H9 (cell line): ENCODE results near the gene NTRK2. TPM values are rescaled to one million over a fixed set of nuclear protein-coding genes. Genes with fewer than 3 reads are reported as not detected.

Experiments
- DNase-seq: peaks from one replicate; pipeline ENCODE4 v3.0.0-alpha.2; 2017
- H2AFZ ChIP-seq: one replicate; pipeline ENCODE4 v1.6.1; 2013; ENCODE audit warnings: mild to moderate bottlenecking, low read length, control low read depth, moderate library complexity
- H2AK5ac ChIP-seq: 2 replicates; pipeline ENCODE4 v1.6.1; 2013; ENCODE audit warnings: low read length, control low read depth, mixed read lengths; ENCODE audit not compliant: insufficient read length
- H2BK120ac ChIP-seq: one replicate; pipeline ENCODE4 v1.6.1; 2013; ENCODE audit warnings: low read depth, mild to moderate bottlenecking, low read length, control low read depth, inconsistent platforms; ENCODE audit not compliant: poor library complexity, severe bottlenecking
- H2BK12ac ChIP-seq: 2 replicates; pipeline ENCODE4 v1.6.1; 2013; ENCODE audit warnings: low read length, control low read depth, mixed read lengths, low read depth; ENCODE audit not compliant: insufficient read length
- H2BK15ac ChIP-seq: 2 replicates; pipeline ENCODE4 v1.6.1; 2013; ENCODE audit warnings: low read depth, low read length, control low read depth
- H2BK20ac ChIP-seq: one replicate; pipeline ENCODE4 v1.6.1; 2013; ENCODE audit warnings: low read depth, mild to moderate bottlenecking, low read length, control low read depth, inconsistent platforms; ENCODE audit not compliant: poor library complexity, severe bottlenecking
- H2BK5ac ChIP-seq: 2 replicates; pipeline ENCODE4 v1.6.1; 2013; ENCODE audit warnings: low read length, control low read depth, mixed read lengths; ENCODE audit not compliant: insufficient read length
- H3K14ac ChIP-seq: 2 replicates; pipeline ENCODE4 v1.6.1; 2013; ENCODE audit warnings: low read length, control low read depth; ENCODE audit not compliant: insufficient read depth
- H3K18ac ChIP-seq: 2 replicates; pipeline ENCODE4 v1.6.1; 2013; ENCODE audit warnings: low read depth, mild to moderate bottlenecking, mixed read lengths, low read length, control low read depth; ENCODE audit not compliant: insufficient read length
- H3K23ac ChIP-seq: 2 replicates; pipeline ENCODE4 v1.6.1; 2013; ENCODE audit warnings: low read length, control low read depth, mixed read lengths, low read depth; ENCODE audit not compliant: insufficient read length
- H3K23me2 ChIP-seq: 2 replicates; pipeline ENCODE4 v1.6.1; 2013; ENCODE audit warnings: low read depth, mild to moderate bottlenecking, mixed read lengths, low read length, control low read depth; ENCODE audit not compliant: insufficient read length, poor library complexity, severe bottlenecking
- H3K27ac ChIP-seq: 2 replicates; pipeline ENCODE4 v1.5.1; 2013; ENCODE audit warnings: low read length, control low read depth, mixed read lengths, low read depth; ENCODE audit not compliant: insufficient read length
- H3K27me3 ChIP-seq: 2 replicates; pipeline ENCODE4 v1.6.1; 2013; ENCODE audit warnings: low read length, control low read depth, inconsistent platforms; ENCODE audit not compliant: insufficient read depth
- H3K4ac ChIP-seq: 2 replicates; pipeline ENCODE4 v1.6.1; 2013; ENCODE audit warnings: low read depth, mild to moderate bottlenecking, control low read depth, inconsistent platforms, low read length, moderate library complexity
- H3K4me1 ChIP-seq: 2 replicates; pipeline ENCODE4 v1.6.1; 2013; ENCODE audit warnings: low read length, control low read depth, inconsistent platforms; ENCODE audit not compliant: insufficient read depth
- H3K4me2 ChIP-seq: 2 replicates; pipeline ENCODE4 v1.6.1; 2013; ENCODE audit warnings: low read length, control low read depth, mixed read lengths; ENCODE audit not compliant: insufficient read length, insufficient read depth
- H3K56ac ChIP-seq: 2 replicates; pipeline ENCODE4 v1.6.1; 2013; ENCODE audit warnings: low read depth, mild to moderate bottlenecking, mixed read lengths, low read length, control low read depth; ENCODE audit not compliant: insufficient read length
- H3K79me1 ChIP-seq: 2 replicates; pipeline ENCODE4 v1.6.1; 2013; ENCODE audit warnings: low read depth, mild to moderate bottlenecking, moderate library complexity, low read length, control low read depth, inconsistent platforms; ENCODE audit not compliant: insufficient read depth, poor library complexity, severe bottlenecking
- H3K79me2 ChIP-seq: 2 replicates; pipeline ENCODE4 v1.6.1; 2013; ENCODE audit warnings: low read length, control low read depth, inconsistent platforms; ENCODE audit not compliant: insufficient read depth
- H3K9ac ChIP-seq: 2 replicates; pipeline ENCODE4 v1.6.1; 2013; ENCODE audit warnings: low read length, control low read depth, mixed read lengths; ENCODE audit not compliant: insufficient read length; ENCODE audit errors: extremely low read depth
- H3K9me3 ChIP-seq: one replicate; pipeline ENCODE4 v1.6.1; 2013; ENCODE audit warnings: low read depth, low read length, inconsistent platforms; ENCODE audit not compliant: control insufficient read depth
- H3T11ph ChIP-seq: one replicate; pipeline ENCODE4 v1.6.1; 2013; ENCODE audit warnings: mild to moderate bottlenecking, low read length, control low read depth, inconsistent platforms
- H4K20me1 ChIP-seq: one replicate; pipeline ENCODE4 v1.6.1; 2013; ENCODE audit not compliant: control insufficient read depth, insufficient read length, insufficient read depth
- H4K5ac ChIP-seq: 2 replicates; pipeline ENCODE4 v1.6.1; 2013; ENCODE audit warnings: low read depth, mild to moderate bottlenecking, mixed read lengths, low read length, control low read depth; ENCODE audit not compliant: insufficient read length
- H4K8ac ChIP-seq: replicated peaks from 2 replicates; pipeline ENCODE4 v1.6.1; 2013; ENCODE audit warnings: low read length, control low read depth, mixed read lengths, low read depth; ENCODE audit not compliant: insufficient read length
- H4K91ac ChIP-seq: 2 replicates; pipeline ENCODE4 v1.6.1; 2013; ENCODE audit warnings: low read depth, mild to moderate bottlenecking, moderate library complexity, mixed read lengths, low read length, control low read depth; ENCODE audit not compliant: insufficient read length
- H3K27ac Mint-ChIP-seq, 3 experiments: 2 replicates in 2 of 3; 3 replicates in 1 of 3; pipeline ENCODE4 v1.8.0; 2020 to 2021; ENCODE audit warnings: mixed read lengths in 3 of 3, mild to moderate bottlenecking in 1 of 3, moderate library complexity in 1 of 3
- H3K27me3 Mint-ChIP-seq: 2 replicates; pipeline ENCODE4 v1.8.0; 2021; ENCODE audit warnings: low read depth, mild to moderate bottlenecking, moderate library complexity, mixed read lengths
- H3K36me3 Mint-ChIP-seq, 3 experiments: 2 replicates in 2 of 3; 3 replicates in 1 of 3; pipeline ENCODE4 v1.8.0; 2020 to 2021; ENCODE audit warnings: low read depth in 3 of 3, mixed read lengths in 3 of 3; ENCODE audit not compliant: insufficient read depth in 1 of 3
- H3K4me1 Mint-ChIP-seq, 2 experiments: 2 replicates each; pipeline ENCODE4 v1.8.0; 2020; ENCODE audit warnings: mixed read lengths in 2 of 2
- H3K4me3 Mint-ChIP-seq, 2 experiments: 2 replicates in 1 of 2; 3 replicates in 1 of 2; pipeline ENCODE4 v1.8.0; 2020 to 2021; ENCODE audit warnings: mild to moderate bottlenecking in 2 of 2, mixed read lengths in 2 of 2, moderate library complexity in 1 of 2
- H3K9me3 Mint-ChIP-seq, 2 experiments: 2 replicates in 1 of 2; 3 replicates in 1 of 2; pipeline ENCODE4 v1.8.0; 2020; ENCODE audit warnings: mild to moderate bottlenecking in 2 of 2, mixed read lengths in 2 of 2, moderate library complexity in 1 of 2
- WGBS: extraction: QIAGEN DNeasy Blood & Tissue Kit; methylation state at CpG from one replicate; pipeline ENCODE4 v1.1.7; 2013; ENCODE audit warnings: missing lambda C conversion rate, low lambda C conversion rate, mixed read lengths; ENCODE audit not compliant: insufficient read length; ENCODE audit errors: extremely low coverage; 5-methylcytosine and 5-hydroxymethylcytosine counted together
- total RNA-seq: library from RNA; stranded (reverse); gene quantifications from 2 replicates; pipeline ENCODE4 v1.2.1, GENCODE V29; 2021
- TF ChIP-seq, protein P1 (sequence below): fragments of 200-600 bp; sonication (generic); conservative IDR thresholded peaks from 3 replicates; pipeline ENCODE4 v1.8.0; 2021; ENCODE audit warnings: antibody characterized with exemption, mild to moderate bottlenecking

Gene NTRK2
- total RNA-seq, 1 experiment from 2014 or later: 0.02 TPM

DNA sequence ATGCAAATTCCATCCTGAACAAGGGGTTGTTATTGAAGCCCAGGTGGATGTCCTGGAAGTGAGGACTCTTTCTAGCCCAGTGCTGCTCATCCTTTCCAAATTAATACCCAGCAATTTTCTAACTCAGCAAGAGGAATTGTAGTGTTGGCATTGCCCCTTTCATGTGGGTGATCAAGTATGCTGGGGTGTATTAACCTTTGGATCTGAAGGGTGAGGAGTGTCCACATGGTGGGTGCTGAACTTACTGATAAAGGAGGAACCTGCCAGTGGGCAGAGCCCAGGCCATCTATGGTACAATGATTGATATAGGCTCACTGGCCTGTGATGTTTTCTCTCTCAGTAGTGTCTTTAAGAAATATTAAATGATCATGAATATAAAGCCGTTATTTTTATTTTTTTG is 210.1 kb downstream of the NTRK2 start:
- H3K36me3 Mint-ChIP-seq: no peaks in the 10 kb centered on the region
- no peak for DNase-seq
- Histone ChIP-seq H4K91ac (no peak overlapping the region), H3K79me1 (no peaks in the 10 kb centered on the region), H3K27me3 (no peaks in the 10 kb centered on the region), H2BK15ac (no peak overlapping the region), H2AK5ac (no peak overlapping the region), H3K27ac (no peak overlapping the region), H3T11ph (no peak overlapping the region), H4K20me1 (no peaks in the 10 kb centered on the region), H3K4me1 (no peaks in the 10 kb centered on the region), H3K23ac (no peak overlapping the region), H3K18ac (no peak overlapping the region), H3K56ac (no peak overlapping the region), H3K14ac (no peak overlapping the region), H3K4ac (no peak overlapping the region), H3K4me2 (no peak overlapping the region), H2BK12ac (no peak overlapping the region), H4K8ac (no peak overlapping the region), H3K9ac (no peak overlapping the region), H2AFZ (no peak overlapping the region), H4K5ac (no peak overlapping the region), H2BK120ac (no peak overlapping the region), H2BK20ac (no peak overlapping the region), H3K79me2 (no peaks in the 10 kb centered on the region), H3K23me2 (no peaks in the 10 kb centered on the region), H3K9me3 (no peaks in the 10 kb centered on the region), H2BK5ac (no peak overlapping the region)
- peaks cover 0 to under 1% of the 10 kb centered on the region in 2 experiments; a peak in 2 of 4 replicates for H3K4me1 Mint-ChIP-seq
- H3K27ac Mint-ChIP-seq: no peak overlapping the region
- H3K9me3 Mint-ChIP-seq: no peaks in the 10 kb centered on the region
- no peak overlapping the region for H3K4me3 Mint-ChIP-seq
- no CpG with 5 or more reads among the region's 1 CpG for WGBS
- H3K27me3 Mint-ChIP-seq: no peaks in the 10 kb centered on the region
- TF ChIP-seq, protein P1, sequence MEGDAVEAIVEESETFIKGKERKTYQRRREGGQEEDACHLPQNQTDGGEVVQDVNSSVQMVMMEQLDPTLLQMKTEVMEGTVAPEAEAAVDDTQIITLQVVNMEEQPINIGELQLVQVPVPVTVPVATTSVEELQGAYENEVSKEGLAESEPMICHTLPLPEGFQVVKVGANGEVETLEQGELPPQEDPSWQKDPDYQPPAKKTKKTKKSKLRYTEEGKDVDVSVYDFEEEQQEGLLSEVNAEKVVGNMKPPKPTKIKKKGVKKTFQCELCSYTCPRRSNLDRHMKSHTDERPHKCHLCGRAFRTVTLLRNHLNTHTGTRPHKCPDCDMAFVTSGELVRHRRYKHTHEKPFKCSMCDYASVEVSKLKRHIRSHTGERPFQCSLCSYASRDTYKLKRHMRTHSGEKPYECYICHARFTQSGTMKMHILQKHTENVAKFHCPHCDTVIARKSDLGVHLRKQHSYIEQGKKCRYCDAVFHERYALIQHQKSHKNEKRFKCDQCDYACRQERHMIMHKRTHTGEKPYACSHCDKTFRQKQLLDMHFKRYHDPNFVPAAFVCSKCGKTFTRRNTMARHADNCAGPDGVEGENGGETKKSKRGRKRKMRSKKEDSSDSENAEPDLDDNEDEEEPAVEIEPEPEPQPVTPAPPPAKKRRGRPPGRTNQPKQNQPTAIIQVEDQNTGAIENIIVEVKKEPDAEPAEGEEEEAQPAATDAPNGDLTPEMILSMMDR: no peak
